Measurements from ENCODE around the gene TOX3. TPM values are rescaled to one million over a fixed set of nuclear protein-coding genes. Genes with fewer than 3 reads are reported as not detected.

The TOX3 gene
- total RNA-seq, 1 experiment from 2014 or later: 20.2 TPM

- no peak for DNase-seq (ENCODE audit: low spot score)
- Mint-ChIP-seq H3K4me3 (no peak overlapping the region), H3K9me3 (peaks cover 3% of the 10 kb centered on the region; the same call in 1 of the 2 replicates), H3K27me3 (ENCODE audit: low read depth) (no peaks in the 10 kb centered on the region; the same call in 1 of the 2 replicates), H3K4me1 (peaks cover 33% of the 10 kb centered on the region), H3K27ac (no peak overlapping the region), H3K36me3 (peaks cover 23% of the 10 kb centered on the region)
- no peak for ATAC-seq
- POLR2A ChIA-PET: no interaction called here
- TF ChIP-seq ZNF416 (CRISPR knock-in tag; IDR thresholded peaks at IDR 0.05) (no peak), NR2C2 (CRISPR knock-in tag; IDR thresholded peaks at IDR 0.05) (no peak), GABPB1 (CRISPR knock-in tag; IDR thresholded peaks at IDR 0.05) (peak; percentile 35; the same call in 1 of the 2 replicates), OVOL2 (CRISPR knock-in tag; IDR thresholded peaks at IDR 0.05; ENCODE audit: borderline replicate concordance) (no peak)
- CTCF ChIA-PET: no interaction called here
Measured at GRCh38 chr16:52539191-52539590, 7.8 kb downstream of the TOX3 start.

- Mint-ChIP-seq H3K27me3 (ENCODE audit: low read depth) (no peaks in the 10 kb centered on the region; the same call in 1 of the 2 replicates), H3K27ac (no peak overlapping the region), H3K36me3 (peaks cover 23% of the 10 kb centered on the region), H3K4me1 (peaks cover 28% of the 10 kb centered on the region), H3K4me3 (no peak overlapping the region), H3K9me3 (peaks cover 3% of the 10 kb centered on the region; the same call in 1 of the 2 replicates)
- POLR2A ChIA-PET: no interaction called here
- no peak for ATAC-seq
- CTCF ChIA-PET: interaction anchor here (1.6 kb wide), 1 partner anchor 11 kb away, joined by 4 read pairs; no protein-coding TSS in a partner anchor
- DNase-seq (ENCODE audit: low spot score): no peak
- TF ChIP-seq ZNF121 (CRISPR knock-in tag; IDR thresholded peaks at IDR 0.05) (no peak), FOXK1 (CRISPR knock-in tag; IDR thresholded peaks at IDR 0.05) (no peak), ATF2 (CRISPR knock-in tag; IDR thresholded peaks at IDR 0.05; ENCODE audit: borderline replicate concordance, low read depth) (no peak), USF2 (CRISPR knock-in tag; IDR thresholded peaks at IDR 0.05) (no peak), E2F4 (CRISPR knock-in tag; IDR thresholded peaks at IDR 0.05; ENCODE audit: borderline replicate concordance, low read depth) (no peak), ZNF416 (CRISPR knock-in tag; IDR thresholded peaks at IDR 0.05) (no peak), JUN (CRISPR knock-in tag; IDR thresholded peaks at IDR 0.05) (no peak), ARID4B (CRISPR knock-in tag; IDR thresholded peaks at IDR 0.05; ENCODE audit: borderline replicate concordance) (no peak), NFATC4 (CRISPR knock-in tag; IDR thresholded peaks at IDR 0.05) (no peak), MAX (CRISPR knock-in tag; IDR thresholded peaks at IDR 0.05) (no peak), IRF1 (CRISPR knock-in tag; IDR thresholded peaks at IDR 0.05) (no peak), CREB1 (CRISPR knock-in tag; IDR thresholded peaks at IDR 0.05) (no peak), TEAD1 (CRISPR knock-in tag; IDR thresholded peaks at IDR 0.05) (no peak), TCF7 (CRISPR knock-in tag; IDR thresholded peaks at IDR 0.05; ENCODE audit: low read depth) (no peak), GRHL2 (CRISPR knock-in tag; IDR thresholded peaks at IDR 0.05; ENCODE audit: insufficient replicate concordance, severe bottlenecking) (no peak), STAT6 (CRISPR knock-in tag; conservative IDR thresholded peaks at IDR 0.05; ENCODE audit: low read depth) (no peak), NR3C1 (CRISPR knock-in tag; conservative IDR thresholded peaks at IDR 0.05; ENCODE audit: low read depth) (no peak), MLX (CRISPR knock-in tag; IDR thresholded peaks at IDR 0.05) (no peak), ERG (CRISPR knock-in tag; IDR thresholded peaks at IDR 0.05) (no peak)
Measured at GRCh38 chr16:52538511-52538910, 8.4 kb downstream of the TOX3 start.

All from WTC11 (cell line).